Stimulated activated CD4-positive, alpha-beta T cell treated with anti-CD3 and anti-CD28 coated beads, Interleukin-4, amount 100 ng/mL, for 1 hour (primary cell): ENCODE results near the gene SLC39A11.
"Not testable (repeated sequence)": the region's sequence is repeated elsewhere in the genome, so short reads cannot be mapped to it uniquely, and the experiment has no call there.

Source experiments
- DNase-seq: peaks from one replicate; pipeline ENCODE4 v3.0.0-alpha.2; 2020

The SLC39A11 gene, protein sequence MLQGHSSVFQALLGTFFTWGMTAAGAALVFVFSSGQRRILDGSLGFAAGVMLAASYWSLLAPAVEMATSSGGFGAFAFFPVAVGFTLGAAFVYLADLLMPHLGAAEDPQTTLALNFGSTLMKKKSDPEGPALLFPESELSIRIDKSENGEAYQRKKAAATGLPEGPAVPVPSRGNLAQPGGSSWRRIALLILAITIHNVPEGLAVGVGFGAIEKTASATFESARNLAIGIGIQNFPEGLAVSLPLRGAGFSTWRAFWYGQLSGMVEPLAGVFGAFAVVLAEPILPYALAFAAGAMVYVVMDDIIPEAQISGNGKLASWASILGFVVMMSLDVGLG

DNA sequence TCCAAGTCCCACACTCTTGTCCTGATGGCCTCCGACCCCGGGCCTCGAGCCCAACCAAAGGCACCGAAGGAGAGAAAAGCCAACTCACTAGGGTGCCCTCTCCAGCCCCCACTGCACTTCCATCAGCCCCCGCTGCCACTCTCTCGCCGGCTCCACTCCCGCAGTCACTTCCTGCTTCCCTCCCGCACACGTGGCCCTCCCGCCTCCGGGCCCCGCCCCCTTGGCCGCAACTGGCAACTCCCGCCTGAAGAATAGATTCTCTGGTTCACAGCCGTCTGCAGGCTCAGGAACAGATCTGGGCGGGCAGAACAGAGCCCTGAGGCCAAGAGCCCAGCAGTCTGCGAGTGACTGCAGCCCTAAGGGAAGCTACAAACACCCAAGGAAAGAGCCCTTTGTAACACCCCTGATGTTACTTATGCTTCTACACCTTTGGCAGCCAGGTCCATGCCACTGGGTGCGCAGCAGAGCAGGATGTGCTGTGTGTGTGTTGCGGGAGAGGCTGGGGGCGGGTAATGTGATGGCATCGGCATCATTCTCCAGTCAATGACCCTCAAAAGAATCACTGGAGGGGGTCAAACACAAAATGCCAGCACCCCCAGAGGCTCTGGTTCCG lies at the start of gene SLC39A11:
Gene SLC39A11, minus strand, starts transcription at position 166 of the 613 bp plus-strand sequence. CDS start 3,924 bp downstream, outside the sequence.
- peak; percentile 91 for DNase-seq

- no peak for DNase-seq
These were observed 48.9 kb upstream of the SLC39A11 start for GRCh38 chr17:73141411-73141810.

- no peak for DNase-seq
These were observed 48.1 kb upstream of the SLC39A11 start for GRCh38 chr17:73140566-73140965.

- no peak for DNase-seq
These were observed 46.8 kb upstream of the SLC39A11 start for GRCh38 chr17:73139296-73139695.

- DNase-seq = no peak
These were observed 46.2 kb upstream of the SLC39A11 start for GRCh38 chr17:73138541-73139138.

DNA sequence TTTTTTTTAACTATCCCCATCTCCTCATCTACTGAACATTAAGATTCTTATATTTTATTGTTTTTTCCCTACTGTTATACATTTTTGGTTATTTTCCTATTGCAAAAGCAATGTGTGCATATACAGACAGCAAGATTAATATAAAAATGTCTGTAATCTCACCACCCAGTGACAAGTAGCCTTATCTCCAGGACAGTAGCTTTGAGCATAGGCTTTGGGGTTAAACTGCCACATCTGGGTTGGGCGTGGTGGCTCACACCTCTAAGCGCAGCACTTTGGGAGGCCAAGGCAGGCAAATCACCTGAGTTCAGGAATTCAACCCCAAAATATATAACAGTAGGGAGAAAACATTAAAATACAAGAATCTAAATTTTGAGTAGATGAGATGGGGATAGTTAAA lies 44.9 kb upstream of the SLC39A11 start:
- no peak for DNase-seq

DNA sequence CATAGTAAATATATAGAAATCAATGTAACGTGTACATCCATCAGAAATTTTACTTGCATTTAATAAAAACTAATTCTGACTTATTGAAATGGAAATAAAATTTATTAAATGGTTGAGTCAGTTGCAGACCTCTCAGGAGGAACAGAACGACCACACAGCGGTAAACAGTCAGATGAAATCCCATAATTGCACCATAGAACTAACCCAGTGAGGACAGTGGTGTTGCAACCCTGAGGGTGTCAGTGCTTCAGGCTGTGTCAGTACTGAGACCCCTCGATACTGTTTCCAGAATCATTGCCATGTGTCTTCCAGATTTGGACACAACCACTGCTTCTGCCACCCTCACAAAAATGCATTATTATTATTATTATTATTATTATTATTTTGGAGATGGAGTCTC lies 43.3 kb upstream of the SLC39A11 start:
- DNase-seq = no peak

GRCh38 chr17:73133911-73134649 lies 41.6 kb upstream of the SLC39A11 start:
- no peak for DNase-seq

DNA sequence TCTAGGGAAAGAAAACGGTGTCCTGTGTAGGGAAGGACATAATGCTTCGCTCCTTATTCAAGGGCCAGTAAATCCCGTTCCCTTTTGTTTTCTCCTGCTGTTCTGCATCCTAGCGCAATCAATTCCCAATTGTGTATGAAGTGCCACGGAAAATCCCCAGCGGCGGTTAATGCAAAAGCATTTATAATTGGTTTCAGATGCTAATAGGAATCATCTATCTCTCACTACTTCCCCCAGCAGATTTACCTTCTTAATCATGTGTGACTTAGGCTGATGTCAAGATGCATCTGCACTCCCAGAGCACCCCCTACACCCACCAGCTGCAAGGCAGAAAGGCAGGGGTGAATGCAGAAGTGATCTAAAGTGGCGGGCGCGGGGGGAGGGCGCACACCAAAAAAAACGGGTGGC lies 39.6 kb upstream of the SLC39A11 start:
- no peak for DNase-seq

DNA sequence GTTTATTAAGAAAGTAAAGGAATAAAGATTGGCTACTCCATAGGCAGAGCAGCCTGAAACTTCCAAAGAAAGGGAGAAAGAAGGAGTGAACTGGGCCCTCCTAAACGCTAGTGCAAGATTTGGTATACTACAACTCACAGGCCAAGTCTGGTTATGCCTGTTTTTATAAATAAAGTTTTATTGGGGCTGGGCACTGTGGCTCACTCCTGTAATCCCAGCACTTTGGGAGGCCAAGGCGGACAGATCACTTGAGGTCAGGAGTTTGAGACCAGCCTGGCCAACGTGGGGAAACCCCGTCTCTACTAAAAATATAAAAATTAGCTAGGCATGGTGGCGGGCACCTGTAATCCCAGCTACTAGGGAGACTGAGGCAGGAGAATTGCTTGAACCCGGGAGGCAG lies 39.0 kb upstream of the SLC39A11 start:
- not testable (repeated sequence) for DNase-seq

DNA sequence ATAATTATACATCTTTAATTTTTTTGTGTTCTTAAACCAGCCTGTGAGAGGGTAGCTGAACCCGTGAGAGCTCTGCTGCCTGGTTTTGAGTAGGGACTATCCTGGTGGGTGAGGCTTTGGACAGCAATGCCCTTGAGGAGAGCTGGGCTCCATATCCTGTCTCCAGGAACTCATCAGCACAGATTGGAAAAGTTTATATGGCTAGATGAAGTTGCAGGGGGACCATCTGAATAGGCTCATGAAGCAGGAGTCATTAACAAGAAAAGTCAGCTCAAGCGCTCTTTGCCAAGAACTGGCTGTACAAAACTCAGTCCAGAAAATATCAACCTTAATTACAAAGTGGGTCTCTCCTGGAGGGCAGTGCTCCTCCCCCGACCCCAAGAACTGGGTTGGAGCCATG lies 38.5 kb upstream of the SLC39A11 start:
- no peak for DNase-seq

- DNase-seq = no peak
These were observed 36.0 kb upstream of the SLC39A11 start for GRCh38 chr17:73128496-73128895.

GRCh38 chr17:73126716-73127473 lies 34.4 kb upstream of the SLC39A11 start:
- DNase-seq = no peak

GRCh38 chr17:73123606-73124320 lies 31.3 kb upstream of the SLC39A11 start:
- no peak for DNase-seq

- no peak for DNase-seq
These were observed 30.6 kb upstream of the SLC39A11 start for GRCh38 chr17:73122953-73123605.

- DNase-seq = no peak
These were observed 29.0 kb upstream of the SLC39A11 start for GRCh38 chr17:73121506-73121905.

DNA sequence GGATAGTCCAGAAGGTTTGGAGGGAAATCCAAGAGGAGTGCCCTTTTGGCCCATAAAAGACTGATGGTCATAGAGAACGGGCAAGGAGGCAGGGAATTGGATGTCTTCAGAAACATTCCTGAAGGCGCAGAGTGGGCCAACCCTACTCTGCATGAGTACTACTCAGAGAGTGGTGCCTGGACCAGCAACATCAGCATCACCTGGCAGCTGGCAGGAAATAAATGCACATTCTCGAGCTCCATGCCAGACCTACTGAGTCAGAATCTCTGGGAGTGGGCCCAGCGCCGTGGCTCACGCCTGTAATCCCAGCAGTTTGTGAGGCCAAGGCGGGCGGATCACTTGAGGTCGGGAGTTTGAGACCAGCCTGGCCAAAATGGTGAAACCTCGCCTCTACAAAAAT lies 27.1 kb upstream of the SLC39A11 start:
- DNase-seq = no peak

DNA sequence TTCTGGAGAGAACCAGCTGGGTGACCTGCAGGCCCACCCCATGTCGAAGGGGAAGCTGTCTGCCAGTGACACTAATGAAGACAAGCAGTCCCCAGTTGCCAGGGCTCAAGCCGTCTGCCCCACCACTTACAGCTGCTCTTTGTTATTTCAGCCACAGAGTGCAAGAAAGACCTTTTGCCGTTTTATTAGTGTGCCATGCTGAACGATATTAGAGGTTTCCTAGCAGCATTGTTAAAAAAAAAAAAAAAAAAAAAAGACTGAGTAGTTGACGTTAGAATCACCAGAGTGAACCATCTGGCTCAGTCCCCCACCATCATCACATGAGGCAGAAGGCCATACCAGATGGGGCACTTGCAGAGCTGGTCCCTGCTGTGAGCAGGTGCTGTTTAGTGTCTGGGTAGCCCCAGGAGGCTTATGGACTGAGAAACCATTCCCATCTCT lies 26.5 kb upstream of the SLC39A11 start:
- DNase-seq = no peak

DNA sequence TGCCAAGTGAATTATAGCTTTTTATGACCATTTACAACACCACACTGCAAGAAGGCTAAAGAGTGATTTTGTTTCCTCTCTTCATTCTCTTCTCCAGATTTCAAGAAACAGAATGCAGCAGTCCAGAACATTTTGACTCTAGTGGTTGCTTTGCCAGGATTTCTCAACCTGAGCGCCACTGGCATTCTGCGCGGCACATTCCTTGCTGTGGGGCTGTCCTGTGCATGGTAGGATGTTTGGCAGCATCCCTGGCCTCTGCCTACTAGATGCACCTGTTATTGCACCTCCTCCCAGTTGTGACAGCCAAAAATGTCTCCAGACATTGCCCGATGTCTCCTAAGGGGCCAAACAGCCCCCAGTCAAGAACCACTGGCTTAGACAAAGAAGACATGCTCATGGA lies 25.7 kb upstream of the SLC39A11 start:
- DNase-seq = no peak

- no peak for DNase-seq
These were observed 19.8 kb upstream of the SLC39A11 start for GRCh38 chr17:73112246-73112645.

GRCh38 chr17:73111386-73111785 lies 18.9 kb upstream of the SLC39A11 start:
- DNase-seq = no peak
